Activated naive CD4-positive, alpha-beta T cell treated with anti-CD3 and anti-CD28 coated beads, Interleukin-2, amount 50 U/mL, for 16 hours (primary cell): Measurements from ENCODE around the gene RHOU.

Source experiments
- DNase-seq: peaks from one replicate; pipeline ENCODE4 v3.0.0-alpha.2; 2020

Gene RHOU

GRCh38 chr1:228739826-228740225 is 4.5 kb downstream of the RHOU start:
- DNase-seq = no peak

GRCh38 chr1:228740543-228741317 is 5.5 kb downstream of the RHOU start:
- DNase-seq = no peak

GRCh38 chr1:228742281-228742860 is 7.1 kb downstream of the RHOU start:
- DNase-seq = no peak

GRCh38 chr1:228743405-228743804 is 8.1 kb downstream of the RHOU start:
- DNase-seq = no peak

GRCh38 chr1:228744356-228744755 is 9.1 kb downstream of the RHOU start:
- DNase-seq = no peak

GRCh38 chr1:228744918-228745317 is 9.6 kb downstream of the RHOU start:
- DNase-seq = no peak

GRCh38 chr1:228745497-228745896 is 10.2 kb downstream of the RHOU start:
- no peak for DNase-seq

- no peak for DNase-seq
Observed at GRCh38 chr1:228747301-228747935, 12.1 kb downstream of the RHOU start.

GRCh38 chr1:228748029-228748428 is 12.8 kb downstream of the RHOU start:
- no peak for DNase-seq

- no peak for DNase-seq
Observed at GRCh38 chr1:228748431-228748830, 13.2 kb downstream of the RHOU start.

- DNase-seq = no peak
Observed at GRCh38 chr1:228749765-228750164, 14.5 kb downstream of the RHOU start.

GRCh38 chr1:228750915-228751314 is 15.6 kb downstream of the RHOU start:
- no peak for DNase-seq

- no peak for DNase-seq
Observed at GRCh38 chr1:228751360-228752098, 16.2 kb downstream of the RHOU start.

GRCh38 chr1:228752258-228752657 is 17.0 kb downstream of the RHOU start:
- DNase-seq = no peak

GRCh38 chr1:228752675-228753265 is 17.5 kb downstream of the RHOU start:
- DNase-seq = no peak

GRCh38 chr1:228753287-228753686 is 18.0 kb downstream of the RHOU start:
- DNase-seq = no peak

- no peak for DNase-seq
Observed at GRCh38 chr1:228753786-228754360, 18.6 kb downstream of the RHOU start.

GRCh38 chr1:228754646-228755268 is 19.5 kb downstream of the RHOU start:
- no peak for DNase-seq

- no peak for DNase-seq
Observed at GRCh38 chr1:228755800-228756199, 20.5 kb downstream of the RHOU start.

- DNase-seq = no peak
Observed at GRCh38 chr1:228756457-228756856, 21.2 kb downstream of the RHOU start.

- DNase-seq = no peak
Observed at GRCh38 chr1:228758447-228758846, 23.2 kb downstream of the RHOU start.

- no peak for DNase-seq
Observed at GRCh38 chr1:228760979-228761378, 25.7 kb downstream of the RHOU start.
